D721Med (cell line): ENCODE measurements around the gene PTPRQ.
"Not testable (repeated sequence)": the region's sequence is repeated elsewhere in the genome, so short reads cannot be mapped to it uniquely, and the experiment has no call there.

Experiments
- DNase-seq: peaks from one replicate; pipeline ENCODE4 v3.0.0; 2011; ENCODE audit warnings: low spot score; ENCODE audit not compliant: insufficient read length
- FAIRE-seq: peaks from 2 replicates; lab custom pipeline; 2011; peaks lifted over from hg19 to GRCh38; lab: Jason Lieb, UNC
- TF ChIP-seq, protein P1 (sequence below): IDR thresholded peaks from 2 replicates; pipeline ENCODE4 v1.5.1; 2012; ENCODE audit warnings: mild to moderate bottlenecking, control low read depth; ENCODE audit not compliant: insufficient read depth; ENCODE audit errors: missing control alignments

Gene PTPRQ

DNA sequence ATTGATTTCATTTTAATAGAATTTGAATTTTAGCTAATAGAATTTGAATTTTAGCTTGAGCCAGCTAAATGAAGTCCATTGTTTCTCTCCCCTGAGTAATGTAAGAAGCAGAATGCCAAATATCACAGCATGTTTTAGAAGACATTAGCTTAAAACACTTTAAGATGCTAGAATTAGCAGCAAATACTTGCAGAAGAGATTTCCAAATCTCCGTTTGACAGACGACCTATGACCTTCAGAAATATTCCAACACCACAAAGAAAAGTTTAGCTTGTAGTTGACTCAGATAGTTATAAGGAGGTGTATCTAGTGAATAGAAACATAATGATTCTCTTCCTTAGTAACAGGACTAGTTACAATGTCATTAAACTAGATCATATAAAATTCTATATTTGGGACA is 211.7 kb downstream of the PTPRQ start:
- FAIRE-seq (no peak), DNase-seq (no peak)
- TF ChIP-seq, protein P1, sequence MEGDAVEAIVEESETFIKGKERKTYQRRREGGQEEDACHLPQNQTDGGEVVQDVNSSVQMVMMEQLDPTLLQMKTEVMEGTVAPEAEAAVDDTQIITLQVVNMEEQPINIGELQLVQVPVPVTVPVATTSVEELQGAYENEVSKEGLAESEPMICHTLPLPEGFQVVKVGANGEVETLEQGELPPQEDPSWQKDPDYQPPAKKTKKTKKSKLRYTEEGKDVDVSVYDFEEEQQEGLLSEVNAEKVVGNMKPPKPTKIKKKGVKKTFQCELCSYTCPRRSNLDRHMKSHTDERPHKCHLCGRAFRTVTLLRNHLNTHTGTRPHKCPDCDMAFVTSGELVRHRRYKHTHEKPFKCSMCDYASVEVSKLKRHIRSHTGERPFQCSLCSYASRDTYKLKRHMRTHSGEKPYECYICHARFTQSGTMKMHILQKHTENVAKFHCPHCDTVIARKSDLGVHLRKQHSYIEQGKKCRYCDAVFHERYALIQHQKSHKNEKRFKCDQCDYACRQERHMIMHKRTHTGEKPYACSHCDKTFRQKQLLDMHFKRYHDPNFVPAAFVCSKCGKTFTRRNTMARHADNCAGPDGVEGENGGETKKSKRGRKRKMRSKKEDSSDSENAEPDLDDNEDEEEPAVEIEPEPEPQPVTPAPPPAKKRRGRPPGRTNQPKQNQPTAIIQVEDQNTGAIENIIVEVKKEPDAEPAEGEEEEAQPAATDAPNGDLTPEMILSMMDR, result no peak

DNA sequence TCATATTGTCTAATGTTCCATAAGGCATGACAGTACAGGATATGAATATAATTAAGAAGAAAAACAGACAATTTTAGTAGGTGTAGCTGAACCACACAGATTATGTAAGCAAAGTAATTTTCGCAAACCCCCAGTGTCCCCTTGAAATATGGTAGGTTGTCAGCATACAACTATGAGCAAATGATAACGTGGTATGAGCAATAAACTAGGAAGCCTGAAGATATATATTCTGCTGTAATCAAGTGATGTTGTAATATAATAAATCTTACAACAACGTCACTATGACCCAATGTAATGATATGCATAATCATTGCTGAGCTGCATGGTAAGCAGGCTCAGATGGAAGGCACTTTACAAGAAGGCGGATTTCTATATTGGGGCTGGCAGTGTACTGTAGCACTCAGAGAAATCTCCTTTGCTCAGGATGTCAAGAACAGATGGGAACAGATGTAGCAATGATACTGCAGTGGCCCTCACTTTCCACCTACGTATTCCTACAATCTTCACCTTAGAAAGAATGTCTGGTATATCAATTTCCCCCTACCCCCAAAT is 215.6 kb downstream of the PTPRQ start:
- TF ChIP-seq, protein P1, result no peak
- no peak for FAIRE-seq
- DNase-seq, result no peak

DNA sequence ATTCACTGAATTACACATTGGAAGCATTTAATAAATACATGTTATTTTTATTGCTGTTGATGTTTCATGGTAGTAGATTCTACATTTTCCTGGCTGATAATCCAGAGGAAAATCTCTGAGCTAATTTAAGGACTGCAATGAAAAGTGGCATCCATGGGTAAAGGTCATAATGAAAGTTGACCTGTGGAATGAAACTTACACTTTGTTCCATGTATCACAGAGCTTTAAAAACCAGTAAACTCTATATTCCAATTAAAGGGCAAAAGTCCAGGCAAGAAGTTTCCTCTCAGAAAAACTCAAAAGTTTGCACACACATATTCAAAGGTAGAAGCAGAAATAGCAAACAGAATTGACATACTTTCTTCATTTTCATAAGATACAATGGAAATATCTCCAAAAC is 218.6 kb downstream of the PTPRQ start:
- no peak for FAIRE-seq
- TF ChIP-seq, protein P1, result no peak
- no peak for DNase-seq

DNA sequence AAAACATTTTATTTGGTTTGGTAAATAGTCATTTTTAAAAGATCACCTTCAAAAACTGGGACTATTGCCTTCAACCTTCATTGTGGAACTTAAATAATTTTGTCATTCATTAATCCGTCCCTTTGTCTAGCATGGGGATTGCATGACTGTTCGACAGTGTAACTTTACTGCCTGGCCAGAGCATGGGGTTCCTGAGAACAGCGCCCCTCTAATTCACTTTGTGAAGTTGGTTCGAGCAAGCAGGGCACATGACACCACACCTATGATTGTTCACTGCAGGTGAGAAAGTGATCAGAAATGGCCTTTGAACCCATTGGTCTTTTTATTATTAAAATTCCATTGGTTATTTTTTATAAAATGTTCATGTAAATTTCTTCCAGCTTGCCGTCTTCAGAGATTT is 226.2 kb downstream of the PTPRQ start:
- DNase-seq (no peak), FAIRE-seq (no peak)
- TF ChIP-seq, protein P1, result no peak

DNA sequence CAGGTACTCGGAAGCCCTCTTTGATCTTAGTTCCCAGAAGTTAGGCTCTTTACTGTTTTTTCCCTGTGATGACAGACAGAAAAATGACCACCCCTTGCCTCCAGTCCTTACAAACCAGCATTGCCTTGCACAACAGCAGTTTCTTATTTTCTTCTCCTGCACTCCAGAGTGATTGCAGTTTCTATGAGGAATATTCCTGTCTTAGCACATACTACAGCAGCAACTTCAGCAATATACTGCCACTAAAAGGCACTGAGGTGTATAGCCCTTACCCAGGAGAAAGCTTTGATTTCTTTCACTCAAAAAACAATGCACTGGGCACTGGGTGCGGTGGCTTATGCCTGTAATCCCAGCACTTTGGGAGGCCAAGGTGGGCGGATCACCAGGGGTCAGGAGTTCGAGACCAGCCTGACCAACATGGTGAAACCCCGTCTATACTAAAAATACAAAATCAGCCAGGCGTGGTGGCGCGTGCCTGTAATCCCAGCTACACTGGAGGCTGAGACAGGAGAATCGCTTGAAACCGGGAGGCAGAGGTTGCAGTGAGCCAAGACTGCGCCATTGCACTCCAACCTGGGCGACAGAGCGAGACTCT is 232.1 kb downstream of the PTPRQ start:
- not testable (repeated sequence) for FAIRE-seq, DNase-seq

DNA sequence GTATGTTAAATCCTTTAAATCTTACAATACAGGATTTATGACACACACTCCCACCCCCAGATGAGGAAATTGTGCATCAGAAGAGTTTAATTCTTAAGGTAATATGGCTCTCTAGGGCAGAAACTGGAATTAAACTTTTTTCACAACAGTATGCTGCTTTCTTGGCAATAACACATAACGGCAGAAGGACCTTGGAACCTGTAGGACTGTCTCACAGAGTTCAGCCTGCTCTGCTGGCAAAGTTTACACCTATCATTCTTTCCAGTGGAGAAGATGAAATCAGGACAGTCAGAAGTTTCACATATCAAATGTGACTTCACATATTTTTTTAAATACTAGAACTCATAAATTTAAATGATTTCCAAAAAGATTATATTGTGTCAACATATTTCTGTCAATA is 232.8 kb downstream of the PTPRQ start:
- DNase-seq (no peak), FAIRE-seq (no peak)
- TF ChIP-seq, protein P1, result no peak

DNA sequence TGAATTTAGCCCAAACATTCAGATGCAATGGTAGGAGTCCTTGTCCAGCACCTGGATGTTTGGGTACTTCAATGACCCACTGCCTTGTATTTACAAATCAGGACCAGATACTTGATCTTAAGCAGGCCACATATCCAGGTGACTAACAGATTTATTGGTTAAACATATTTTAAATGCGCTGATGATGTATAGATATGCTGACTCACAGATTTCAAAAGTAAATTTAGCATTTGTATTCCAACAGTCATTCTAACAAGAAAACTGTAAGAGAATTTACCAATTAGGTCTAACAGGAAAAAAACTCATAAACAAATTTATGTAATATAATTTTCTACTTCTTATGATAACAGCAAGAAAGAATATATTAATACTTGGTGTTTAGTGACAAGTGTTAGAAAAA is 234.0 kb downstream of the PTPRQ start:
- no peak for DNase-seq
- TF ChIP-seq, protein P1, result no peak
- FAIRE-seq, result no peak
